Measurements from ENCODE around the gene JAK1.

DNA sequence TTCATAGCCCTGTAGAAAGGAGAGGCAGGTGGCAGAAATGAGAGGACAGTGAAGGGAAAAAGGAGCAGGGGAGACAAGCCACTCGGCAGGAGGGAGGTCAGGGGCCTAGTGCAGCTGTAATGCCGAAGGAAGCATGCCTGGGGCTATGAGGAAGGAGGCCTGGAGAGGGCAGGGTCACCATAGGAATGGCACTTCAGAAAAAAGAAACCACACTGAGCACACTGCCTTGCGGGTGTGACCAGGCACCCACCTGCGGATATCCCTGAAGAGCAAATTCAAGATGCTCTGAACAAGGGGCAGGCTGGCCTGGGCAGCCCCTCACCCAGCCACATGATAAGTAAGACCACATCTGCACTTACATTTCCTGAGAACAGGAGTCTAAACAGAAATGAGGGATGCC lies 104.7 kb downstream of the JAK1 start:
- TF ChIP-seq, protein P1, sequence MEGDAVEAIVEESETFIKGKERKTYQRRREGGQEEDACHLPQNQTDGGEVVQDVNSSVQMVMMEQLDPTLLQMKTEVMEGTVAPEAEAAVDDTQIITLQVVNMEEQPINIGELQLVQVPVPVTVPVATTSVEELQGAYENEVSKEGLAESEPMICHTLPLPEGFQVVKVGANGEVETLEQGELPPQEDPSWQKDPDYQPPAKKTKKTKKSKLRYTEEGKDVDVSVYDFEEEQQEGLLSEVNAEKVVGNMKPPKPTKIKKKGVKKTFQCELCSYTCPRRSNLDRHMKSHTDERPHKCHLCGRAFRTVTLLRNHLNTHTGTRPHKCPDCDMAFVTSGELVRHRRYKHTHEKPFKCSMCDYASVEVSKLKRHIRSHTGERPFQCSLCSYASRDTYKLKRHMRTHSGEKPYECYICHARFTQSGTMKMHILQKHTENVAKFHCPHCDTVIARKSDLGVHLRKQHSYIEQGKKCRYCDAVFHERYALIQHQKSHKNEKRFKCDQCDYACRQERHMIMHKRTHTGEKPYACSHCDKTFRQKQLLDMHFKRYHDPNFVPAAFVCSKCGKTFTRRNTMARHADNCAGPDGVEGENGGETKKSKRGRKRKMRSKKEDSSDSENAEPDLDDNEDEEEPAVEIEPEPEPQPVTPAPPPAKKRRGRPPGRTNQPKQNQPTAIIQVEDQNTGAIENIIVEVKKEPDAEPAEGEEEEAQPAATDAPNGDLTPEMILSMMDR (IDR thresholded peaks at IDR 0.05), result peak in 4 of 6 experiments; percentile 13 to 34 (median 30)
- TF ChIP-seq POLR2A (IDR thresholded peaks at IDR 0.05), result no peak
